ENCODE data around the gene OLIG1.

OLIG1 gene

GRCh38 chr21:33026443-33026858 is 43.5 kb upstream of the OLIG1 start:
- no peaks in the 10 kb centered on the region for H3K9me3 ChIP-seq (ENCODE audit: control insufficient read depth, low read length)
- no peaks in the 10 kb centered on the region for H3K36me3 ChIP-seq (ENCODE audit: control insufficient read depth, insufficient read depth, low read length)
- H3K4me3 ChIP-seq (ENCODE audit: low read length) = no peak overlapping the region
- H3K4me1 ChIP-seq (ENCODE audit: control insufficient read depth, insufficient read depth, low read length) = no peaks in the 10 kb centered on the region
- H3K9ac ChIP-seq (ENCODE audit: low read length) = no peak overlapping the region
- H3K27me3 ChIP-seq (ENCODE audit: control insufficient read depth, insufficient read depth, low read length) = peaks cover 96% of the 10 kb centered on the region

- Histone ChIP-seq H3K27me3 (ENCODE audit: control insufficient read depth, insufficient read depth, low read length) (peaks cover 96% of the 10 kb centered on the region), H3K4me1 (ENCODE audit: control insufficient read depth, insufficient read depth, low read length) (no peaks in the 10 kb centered on the region), H3K9ac (ENCODE audit: low read length) (no peak overlapping the region), H3K36me3 (ENCODE audit: control insufficient read depth, insufficient read depth, low read length) (no peaks in the 10 kb centered on the region), H3K4me3 (ENCODE audit: low read length) (no peak overlapping the region), H3K9me3 (ENCODE audit: control insufficient read depth, low read length) (no peaks in the 10 kb centered on the region)
Measured at GRCh38 chr21:33026878-33027400, 43.0 kb upstream of the OLIG1 start.

- Histone ChIP-seq H3K9ac (ENCODE audit: low read length) (no peak overlapping the region), H3K27me3 (ENCODE audit: control insufficient read depth, insufficient read depth, low read length) (peaks cover 96% of the 10 kb centered on the region), H3K36me3 (ENCODE audit: control insufficient read depth, insufficient read depth, low read length) (no peaks in the 10 kb centered on the region), H3K9me3 (ENCODE audit: control insufficient read depth, low read length) (no peaks in the 10 kb centered on the region), H3K4me3 (ENCODE audit: low read length) (no peak overlapping the region), H3K4me1 (ENCODE audit: control insufficient read depth, insufficient read depth, low read length) (no peaks in the 10 kb centered on the region)
Measured at GRCh38 chr21:33027401-33028286, 42.3 kb upstream of the OLIG1 start.

GRCh38 chr21:33028287-33028670 is 41.7 kb upstream of the OLIG1 start:
- no peak overlapping the region for H3K4me3 ChIP-seq (ENCODE audit: low read length)
- H3K9ac ChIP-seq (ENCODE audit: low read length) = no peak overlapping the region

GRCh38 chr21:33028773-33029384 is 41.1 kb upstream of the OLIG1 start:
- Histone ChIP-seq H3K4me1 (ENCODE audit: control insufficient read depth, insufficient read depth, low read length) (no peaks in the 10 kb centered on the region), H3K36me3 (ENCODE audit: control insufficient read depth, insufficient read depth, low read length) (no peaks in the 10 kb centered on the region), H3K27me3 (ENCODE audit: control insufficient read depth, insufficient read depth, low read length) (peaks cover 96% of the 10 kb centered on the region), H3K4me3 (ENCODE audit: low read length) (no peak overlapping the region), H3K9ac (ENCODE audit: low read length) (no peak overlapping the region), H3K9me3 (ENCODE audit: control insufficient read depth, low read length) (no peaks in the 10 kb centered on the region)

More at GRCh38 chr21:33028287-33028670, 41.7 kb upstream of the OLIG1 start:
- Histone ChIP-seq H3K9me3 (ENCODE audit: control insufficient read depth, low read length) (no peaks in the 10 kb centered on the region), H3K27me3 (ENCODE audit: control insufficient read depth, insufficient read depth, low read length) (peaks cover 96% of the 10 kb centered on the region), H3K36me3 (ENCODE audit: control insufficient read depth, insufficient read depth, low read length) (no peaks in the 10 kb centered on the region), H3K4me1 (ENCODE audit: control insufficient read depth, insufficient read depth, low read length) (no peaks in the 10 kb centered on the region)

- no peaks in the 10 kb centered on the region for H3K36me3 ChIP-seq (ENCODE audit: control insufficient read depth, insufficient read depth, low read length)
- peaks cover 96% of the 10 kb centered on the region for H3K27me3 ChIP-seq (ENCODE audit: control insufficient read depth, insufficient read depth, low read length)
- no peak overlapping the region for H3K9ac ChIP-seq (ENCODE audit: low read length)
- H3K4me3 ChIP-seq (ENCODE audit: low read length) = no peak overlapping the region
- H3K9me3 ChIP-seq (ENCODE audit: control insufficient read depth, low read length) = no peaks in the 10 kb centered on the region
- no peaks in the 10 kb centered on the region for H3K4me1 ChIP-seq (ENCODE audit: control insufficient read depth, insufficient read depth, low read length)
Measured at GRCh38 chr21:33029385-33029921, 40.5 kb upstream of the OLIG1 start.

- no peaks in the 10 kb centered on the region for H3K9me3 ChIP-seq (ENCODE audit: control insufficient read depth, low read length)
- no peak overlapping the region for H3K4me3 ChIP-seq (ENCODE audit: low read length)
- no peak overlapping the region for H3K9ac ChIP-seq (ENCODE audit: low read length)
- peaks cover 95% of the 10 kb centered on the region for H3K27me3 ChIP-seq (ENCODE audit: control insufficient read depth, insufficient read depth, low read length)
- H3K36me3 ChIP-seq (ENCODE audit: control insufficient read depth, insufficient read depth, low read length) = no peaks in the 10 kb centered on the region
- no peaks in the 10 kb centered on the region for H3K4me1 ChIP-seq (ENCODE audit: control insufficient read depth, insufficient read depth, low read length)
Measured at GRCh38 chr21:33029975-33030461, 39.9 kb upstream of the OLIG1 start.

GRCh38 chr21:33030633-33031032 is 39.3 kb upstream of the OLIG1 start:
- no peaks in the 10 kb centered on the region for H3K4me1 ChIP-seq (ENCODE audit: control insufficient read depth, insufficient read depth, low read length)
- no peak overlapping the region for H3K4me3 ChIP-seq (ENCODE audit: low read length)
- no peak overlapping the region for H3K9ac ChIP-seq (ENCODE audit: low read length)
- H3K9me3 ChIP-seq (ENCODE audit: control insufficient read depth, low read length) = no peaks in the 10 kb centered on the region
- H3K36me3 ChIP-seq (ENCODE audit: control insufficient read depth, insufficient read depth, low read length) = no peaks in the 10 kb centered on the region
- H3K27me3 ChIP-seq (ENCODE audit: control insufficient read depth, insufficient read depth, low read length) = peaks cover 93% of the 10 kb centered on the region

- Histone ChIP-seq H3K9ac (ENCODE audit: low read length) (no peak overlapping the region), H3K9me3 (ENCODE audit: control insufficient read depth, low read length) (no peaks in the 10 kb centered on the region), H3K27me3 (ENCODE audit: control insufficient read depth, insufficient read depth, low read length) (peaks cover 86% of the 10 kb centered on the region), H3K4me1 (ENCODE audit: control insufficient read depth, insufficient read depth, low read length) (no peaks in the 10 kb centered on the region), H3K36me3 (ENCODE audit: control insufficient read depth, insufficient read depth, low read length) (no peaks in the 10 kb centered on the region), H3K4me3 (ENCODE audit: low read length) (no peak overlapping the region)
Measured at GRCh38 chr21:33031152-33031911, 38.6 kb upstream of the OLIG1 start.

- peaks cover 74% of the 10 kb centered on the region for H3K27me3 ChIP-seq (ENCODE audit: control insufficient read depth, insufficient read depth, low read length)
- no peak overlapping the region for H3K9ac ChIP-seq (ENCODE audit: low read length)
- no peaks in the 10 kb centered on the region for H3K9me3 ChIP-seq (ENCODE audit: control insufficient read depth, low read length)
- no peaks in the 10 kb centered on the region for H3K36me3 ChIP-seq (ENCODE audit: control insufficient read depth, insufficient read depth, low read length)
- H3K4me3 ChIP-seq (ENCODE audit: low read length) = no peak overlapping the region
- no peaks in the 10 kb centered on the region for H3K4me1 ChIP-seq (ENCODE audit: control insufficient read depth, insufficient read depth, low read length)
Measured at GRCh38 chr21:33032434-33033047, 37.4 kb upstream of the OLIG1 start.

Measured in mucosa of stomach (tissue), 1 donor.